WTC11 (cell line): ENCODE data around the gene ACTN2.

Experiments
- GABPB1 ChIP-seq: sonication (generic); formaldehyde crosslinking; IDR thresholded peaks from 2 replicates; pipeline ENCODE4 v1.8.1; 2023; ENCODE audit warnings: mild to moderate bottlenecking, missing genetic modification reagents
- SMAD3 ChIP-seq: sonication (generic); formaldehyde crosslinking; IDR thresholded peaks from 2 replicates; pipeline ENCODE4 v1.8.0; 2022; ENCODE audit warnings: missing genetic modification reagents, mild to moderate bottlenecking, borderline replicate concordance
- ZNF416 ChIP-seq: fragments of 250-450 bp; sonication (Bioruptor Pico); IDR thresholded peaks from 2 replicates; pipeline ENCODE4 v1.9.0; 2021; ENCODE audit warnings: mild to moderate bottlenecking, inconsistent platforms
- TF ChIP-seq, protein P1 (sequence below): fragments of 200-600 bp; IDR thresholded peaks from 2 replicates; pipeline ENCODE4 v1.8.0; 2022; ENCODE audit warnings: antibody characterized with exemption
- TF ChIP-seq, protein P2 (sequence below): sonication (generic); formaldehyde crosslinking; IDR thresholded peaks from 2 replicates; pipeline ENCODE4 v1.8.1; 2022; ENCODE audit warnings: missing genetic modification reagents, borderline replicate concordance

DNA sequence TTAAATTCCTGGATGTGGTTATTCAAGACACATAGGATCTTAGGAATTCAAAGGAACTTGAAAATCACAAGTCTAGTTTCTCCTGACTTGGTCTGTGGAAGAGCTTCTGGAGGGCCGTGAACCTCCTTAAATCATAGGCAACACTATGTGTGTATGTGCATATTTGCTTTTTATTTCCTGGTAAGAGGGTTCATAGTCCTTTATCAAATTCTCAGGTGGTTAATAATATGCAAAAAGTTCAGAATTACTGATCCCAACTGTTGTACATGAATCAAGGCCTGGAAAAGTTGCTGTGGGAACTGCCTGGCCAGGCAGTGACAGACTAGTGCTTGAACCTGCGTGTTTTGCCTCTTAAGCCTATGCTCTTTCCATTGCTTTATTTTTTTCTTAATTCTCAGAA, 121.7 kb downstream of the ACTN2 start:
- TF ChIP-seq SMAD3 (no peak), ZNF416 (CRISPR knock-in tag) (no peak), GABPB1 (CRISPR knock-in tag) (no peak)
- TF ChIP-seq, protein P1, sequence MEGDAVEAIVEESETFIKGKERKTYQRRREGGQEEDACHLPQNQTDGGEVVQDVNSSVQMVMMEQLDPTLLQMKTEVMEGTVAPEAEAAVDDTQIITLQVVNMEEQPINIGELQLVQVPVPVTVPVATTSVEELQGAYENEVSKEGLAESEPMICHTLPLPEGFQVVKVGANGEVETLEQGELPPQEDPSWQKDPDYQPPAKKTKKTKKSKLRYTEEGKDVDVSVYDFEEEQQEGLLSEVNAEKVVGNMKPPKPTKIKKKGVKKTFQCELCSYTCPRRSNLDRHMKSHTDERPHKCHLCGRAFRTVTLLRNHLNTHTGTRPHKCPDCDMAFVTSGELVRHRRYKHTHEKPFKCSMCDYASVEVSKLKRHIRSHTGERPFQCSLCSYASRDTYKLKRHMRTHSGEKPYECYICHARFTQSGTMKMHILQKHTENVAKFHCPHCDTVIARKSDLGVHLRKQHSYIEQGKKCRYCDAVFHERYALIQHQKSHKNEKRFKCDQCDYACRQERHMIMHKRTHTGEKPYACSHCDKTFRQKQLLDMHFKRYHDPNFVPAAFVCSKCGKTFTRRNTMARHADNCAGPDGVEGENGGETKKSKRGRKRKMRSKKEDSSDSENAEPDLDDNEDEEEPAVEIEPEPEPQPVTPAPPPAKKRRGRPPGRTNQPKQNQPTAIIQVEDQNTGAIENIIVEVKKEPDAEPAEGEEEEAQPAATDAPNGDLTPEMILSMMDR: no peak
- TF ChIP-seq, protein P2, sequence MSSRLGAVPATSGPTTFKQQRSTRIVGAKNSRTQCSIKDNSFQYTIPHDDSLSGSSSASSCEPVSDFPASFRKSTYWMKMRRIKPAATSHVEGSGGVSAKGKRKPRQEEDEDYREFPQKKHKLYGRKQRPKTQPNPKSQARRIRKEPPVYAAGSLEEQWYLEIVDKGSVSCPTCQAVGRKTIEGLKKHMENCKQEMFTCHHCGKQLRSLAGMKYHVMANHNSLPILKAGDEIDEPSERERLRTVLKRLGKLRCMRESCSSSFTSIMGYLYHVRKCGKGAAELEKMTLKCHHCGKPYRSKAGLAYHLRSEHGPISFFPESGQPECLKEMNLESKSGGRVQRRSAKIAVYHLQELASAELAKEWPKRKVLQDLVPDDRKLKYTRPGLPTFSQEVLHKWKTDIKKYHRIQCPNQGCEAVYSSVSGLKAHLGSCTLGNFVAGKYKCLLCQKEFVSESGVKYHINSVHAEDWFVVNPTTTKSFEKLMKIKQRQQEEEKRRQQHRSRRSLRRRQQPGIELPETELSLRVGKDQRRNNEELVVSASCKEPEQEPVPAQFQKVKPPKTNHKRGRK (CRISPR knock-in tag): no peak
